Measurements from ENCODE around the gene CENPX.
A peak's percentile ranks its signal among the peaks of the same experiment; 100 is the strongest.
"Not testable (repeated sequence)": the region's sequence is repeated elsewhere in the genome, so short reads cannot be mapped to it uniquely, and the experiment has no call there.

Gene CENPX

GRCh38 chr17:81998691-81999438, 23.8 kb downstream of the CENPX start:
- DNase-seq (ENCODE audit: low read depth), result no peak

DNA sequence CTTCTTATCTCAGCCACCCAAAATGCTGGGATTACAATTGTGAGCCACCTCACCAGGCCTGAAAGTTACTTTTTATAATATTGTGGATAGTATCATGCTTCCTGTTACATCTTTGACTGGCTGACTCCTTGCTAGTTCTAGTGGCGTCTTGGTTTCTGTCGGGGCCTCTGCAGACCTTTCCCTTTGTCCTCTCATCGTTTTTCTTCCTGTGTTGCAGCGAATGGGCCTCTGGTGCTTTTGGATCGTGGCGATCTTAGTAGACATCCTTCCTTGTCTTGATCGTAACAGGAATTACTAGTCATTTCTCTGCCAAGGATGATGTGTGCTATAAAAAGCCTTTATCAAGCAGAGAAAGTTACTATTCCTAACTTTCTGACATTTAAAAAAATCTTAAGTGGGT, 24.5 kb downstream of the CENPX start:
- no peak for DNase-seq (ENCODE audit: low read depth)

- no peak for DNase-seq (ENCODE audit: low read depth)
Observed at GRCh38 chr17:81996757-81997441, 25.8 kb downstream of the CENPX start.

GRCh38 chr17:81996232-81996756, 26.4 kb downstream of the CENPX start:
- no peak for DNase-seq (ENCODE audit: low read depth)

DNA sequence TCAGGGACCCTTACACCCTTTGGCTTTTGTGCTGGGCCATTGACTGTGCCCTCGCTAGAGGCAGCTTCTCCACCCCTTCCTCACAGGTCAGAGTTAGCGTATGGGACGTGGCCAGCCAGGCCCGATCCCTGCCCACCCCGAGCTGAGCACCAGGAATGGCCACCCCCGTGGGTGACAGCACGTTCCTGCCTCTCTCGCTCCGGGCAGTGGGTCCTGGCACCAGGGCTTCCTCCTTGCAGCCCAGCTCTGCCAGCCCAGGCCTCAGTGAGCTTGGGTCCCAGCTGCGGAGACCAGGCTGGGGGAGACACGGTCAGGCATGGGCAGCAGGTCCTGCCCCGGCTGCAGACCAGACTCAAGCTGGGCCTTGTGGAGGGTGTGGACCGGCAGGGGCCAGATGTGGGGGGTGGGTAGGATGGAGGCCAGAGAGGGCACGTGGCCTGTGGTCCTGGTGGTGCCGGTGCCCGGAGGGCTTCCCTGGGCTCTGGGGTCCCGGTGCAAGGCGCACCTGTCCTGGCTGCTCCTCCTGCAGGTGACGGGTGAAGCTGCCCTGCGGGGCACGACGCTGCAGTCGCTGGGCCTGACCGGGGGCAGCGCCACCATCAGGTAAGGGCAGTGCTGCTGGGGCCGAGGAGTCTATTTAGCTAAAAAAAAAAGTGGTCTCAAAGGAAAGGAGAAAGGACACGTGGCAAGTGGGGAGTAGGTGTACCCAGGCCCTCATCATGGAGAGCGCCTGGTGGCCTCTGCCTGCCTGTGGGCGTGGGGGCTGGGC, 27.0 kb downstream of the CENPX start:
- no peak for DNase-seq (ENCODE audit: low read depth)

DNA sequence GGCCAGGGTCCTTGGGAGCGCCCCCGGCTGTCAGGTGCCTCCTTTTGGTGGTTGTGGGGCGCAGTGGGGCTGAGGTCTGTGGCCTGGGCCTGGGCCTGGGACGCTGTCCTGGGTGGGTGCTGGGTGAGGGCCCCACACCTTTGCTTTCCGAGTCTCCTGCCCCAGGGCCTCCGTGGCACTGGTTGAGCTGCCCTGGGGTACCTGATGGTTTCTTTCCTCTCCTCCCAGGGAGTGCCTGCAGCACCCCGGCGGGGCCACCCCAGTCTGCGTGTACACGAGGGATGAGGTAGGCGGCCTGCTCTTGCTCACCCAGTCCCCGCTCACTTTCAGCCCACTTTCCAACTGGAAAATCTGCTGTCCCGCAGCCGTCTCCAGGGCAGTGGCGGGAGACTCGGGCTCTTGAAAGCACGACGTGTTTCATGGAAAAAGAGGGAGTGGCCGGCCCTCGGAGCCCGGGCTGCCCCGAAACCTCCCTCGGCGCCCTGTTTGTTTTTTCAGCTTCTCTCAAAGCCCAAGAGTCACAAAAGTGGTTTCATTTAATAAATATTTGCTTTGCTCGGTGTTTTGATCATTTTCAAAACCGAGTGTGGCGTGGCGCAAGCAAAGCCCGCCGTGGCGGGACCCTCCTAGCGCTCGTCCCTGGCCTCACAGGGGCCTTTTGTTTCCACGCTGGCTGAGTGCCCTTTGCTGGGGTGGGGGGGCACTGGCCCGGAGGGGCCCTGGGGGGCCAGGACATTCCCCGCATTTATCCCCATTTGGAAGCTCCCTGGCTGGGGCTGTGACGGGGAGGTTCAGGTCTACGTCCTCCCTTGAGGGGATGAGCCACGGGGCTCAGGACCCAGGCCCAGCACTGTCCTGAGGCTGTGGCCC, 27.9 kb downstream of the CENPX start:
- DNase-seq (ENCODE audit: low read depth), result no peak

GRCh38 chr17:81993729-81994592, 28.7 kb downstream of the CENPX start:
- DNase-seq (ENCODE audit: low read depth), result no peak

DNA sequence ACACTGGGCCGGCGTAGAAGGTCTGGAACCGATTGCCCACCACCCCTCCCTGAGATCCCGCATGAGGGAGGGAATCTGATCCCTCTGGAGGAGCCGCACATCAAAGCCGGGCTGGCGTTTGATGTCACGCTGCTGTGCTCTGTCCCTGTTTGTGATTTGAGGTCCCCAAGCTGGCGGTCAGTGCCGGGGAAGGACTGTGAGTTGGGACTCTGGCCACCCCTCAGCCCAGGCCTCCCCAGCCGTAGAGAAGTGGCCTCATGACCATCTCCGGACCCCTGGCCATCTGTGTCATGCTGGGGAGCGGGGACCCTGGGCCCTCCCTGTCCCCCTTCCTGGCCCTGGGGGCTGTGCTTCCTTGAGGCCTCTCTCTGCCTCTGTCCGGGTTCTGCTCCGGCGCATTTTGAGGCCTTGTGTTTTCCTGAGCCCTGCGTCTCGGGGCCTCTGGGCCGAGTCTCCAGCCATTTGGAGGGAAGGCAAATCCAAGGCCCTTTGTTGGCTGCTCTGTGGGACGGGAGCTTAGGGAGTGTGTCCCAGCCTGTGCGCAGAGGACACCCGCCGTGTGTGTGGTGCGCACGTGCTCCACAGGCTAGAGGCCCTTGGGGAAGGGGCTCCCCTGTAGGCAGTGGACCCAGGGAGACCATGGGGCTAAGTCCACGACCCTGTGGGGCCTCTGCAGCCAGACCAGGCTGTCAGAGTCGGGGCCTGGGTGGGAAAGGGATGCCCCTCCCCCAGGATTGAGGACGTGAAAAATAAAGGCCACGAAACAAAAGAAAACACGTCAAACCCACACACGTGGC, 30.2 kb downstream of the CENPX start:
- no peak for DNase-seq (ENCODE audit: low read depth)

GRCh38 chr17:81991684-81992305, 30.9 kb downstream of the CENPX start:
- DNase-seq (ENCODE audit: low read depth), result peak; percentile 53

- no peak for DNase-seq (ENCODE audit: low read depth)
Observed at GRCh38 chr17:81990836-81991683, 31.6 kb downstream of the CENPX start.

- no peak for DNase-seq (ENCODE audit: low read depth)
Observed at GRCh38 chr17:81987161-81987770, 35.4 kb downstream of the CENPX start.

GRCh38 chr17:81986606-81987005, 36.1 kb downstream of the CENPX start:
- DNase-seq (ENCODE audit: low read depth), result no peak

DNA sequence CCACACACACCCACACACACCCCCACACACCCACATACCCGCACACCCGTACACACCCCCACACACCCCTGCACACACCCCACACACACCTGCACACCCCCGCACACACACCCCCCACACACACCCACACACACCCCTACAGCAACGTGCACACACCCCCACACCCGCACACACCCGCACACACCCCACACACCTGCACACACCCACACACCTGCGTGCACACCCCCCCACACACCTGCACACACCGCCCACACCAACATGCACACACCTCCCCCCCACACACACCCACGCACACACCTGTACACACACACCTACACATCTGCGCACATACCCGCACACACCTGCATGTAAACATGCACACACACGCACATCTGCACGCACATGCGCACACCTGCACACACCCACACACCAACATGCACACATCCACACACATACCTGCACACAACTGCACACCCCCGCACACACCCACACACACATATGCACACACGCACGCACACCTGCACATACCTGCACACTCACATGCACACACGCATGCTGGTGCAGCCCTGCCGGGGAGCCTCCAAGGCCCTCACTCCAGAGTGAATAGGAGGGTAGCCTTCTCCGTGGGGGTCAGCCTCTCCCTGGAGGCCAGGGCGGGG, 37.8 kb downstream of the CENPX start:
- DNase-seq (ENCODE audit: low read depth), result no peak

DNA sequence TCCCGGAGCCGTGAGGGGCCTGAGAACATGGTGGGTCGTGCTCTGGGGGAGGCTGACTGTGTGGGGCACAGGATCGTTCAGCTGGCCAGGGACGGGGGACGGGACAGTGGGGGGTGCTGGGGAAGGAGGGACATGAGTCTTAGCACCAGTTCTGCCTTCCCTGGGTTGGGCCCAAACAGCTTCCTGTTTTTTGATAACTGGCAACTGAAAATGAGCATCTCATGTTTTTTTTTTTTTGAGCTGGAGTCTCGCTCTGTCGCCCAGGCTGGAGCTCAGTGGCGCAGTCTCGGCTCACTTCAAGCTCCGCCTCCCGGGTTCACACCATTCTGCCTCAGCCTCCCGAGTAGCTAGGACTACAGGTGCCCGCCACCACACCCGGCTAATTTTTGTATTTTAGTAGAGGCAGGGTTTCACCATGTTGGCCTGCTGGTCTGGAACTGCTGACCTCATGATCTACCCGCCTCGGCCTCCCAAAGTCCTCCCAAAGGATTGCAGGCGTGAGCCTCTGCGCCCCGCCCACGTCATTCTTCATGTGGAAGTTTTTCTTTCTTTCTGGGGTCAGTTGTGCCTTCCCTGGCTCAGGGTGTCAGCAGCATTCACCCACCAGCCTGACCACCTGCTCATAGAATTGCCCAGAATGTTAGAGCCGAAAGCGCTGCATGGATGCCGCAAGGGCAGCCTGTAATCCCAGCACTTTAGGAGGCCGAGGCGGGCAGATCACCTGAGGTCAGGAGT, 38.9 kb downstream of the CENPX start:
- no peak for DNase-seq (ENCODE audit: low read depth)

DNA sequence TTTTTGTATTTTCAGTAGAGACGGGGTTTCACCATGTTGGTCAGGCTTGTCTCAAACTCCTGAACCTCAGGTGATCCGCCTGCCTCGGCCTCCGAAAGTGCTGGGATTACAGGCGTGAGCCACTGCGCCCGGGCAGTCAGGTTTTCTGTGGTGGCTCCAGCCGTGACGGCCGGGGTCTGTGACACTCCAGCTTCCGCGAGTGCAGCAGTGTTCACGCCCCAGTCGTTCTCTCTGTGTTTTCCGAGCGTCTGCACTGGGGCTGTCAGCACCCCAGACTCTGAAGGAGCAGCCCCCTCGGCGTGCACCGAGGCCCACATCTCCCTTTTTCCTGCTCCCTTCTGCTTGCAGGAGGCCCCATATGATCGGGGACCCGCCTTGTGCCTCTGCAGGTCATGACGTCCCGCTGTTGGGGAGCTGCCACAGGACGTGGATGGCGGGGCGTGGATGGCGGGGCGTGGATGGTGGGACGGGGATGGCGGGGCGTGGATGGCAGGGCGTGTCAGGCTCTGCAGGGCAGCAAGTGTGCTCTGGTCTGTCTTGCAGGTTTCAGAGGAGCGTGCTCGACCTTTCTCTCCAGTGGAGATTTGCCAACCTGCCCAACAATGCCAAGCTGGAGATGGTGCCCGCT, 39.6 kb downstream of the CENPX start:
- DNase-seq (ENCODE audit: low read depth), result no peak

- DNase-seq (ENCODE audit: low read depth), result not testable (repeated sequence)
Observed at GRCh38 chr17:81981511-81981910, 41.2 kb downstream of the CENPX start.

Data from fibroblast of the conjunctiva (primary cell).